ENCODE results near the gene CROCC2.

DNA sequence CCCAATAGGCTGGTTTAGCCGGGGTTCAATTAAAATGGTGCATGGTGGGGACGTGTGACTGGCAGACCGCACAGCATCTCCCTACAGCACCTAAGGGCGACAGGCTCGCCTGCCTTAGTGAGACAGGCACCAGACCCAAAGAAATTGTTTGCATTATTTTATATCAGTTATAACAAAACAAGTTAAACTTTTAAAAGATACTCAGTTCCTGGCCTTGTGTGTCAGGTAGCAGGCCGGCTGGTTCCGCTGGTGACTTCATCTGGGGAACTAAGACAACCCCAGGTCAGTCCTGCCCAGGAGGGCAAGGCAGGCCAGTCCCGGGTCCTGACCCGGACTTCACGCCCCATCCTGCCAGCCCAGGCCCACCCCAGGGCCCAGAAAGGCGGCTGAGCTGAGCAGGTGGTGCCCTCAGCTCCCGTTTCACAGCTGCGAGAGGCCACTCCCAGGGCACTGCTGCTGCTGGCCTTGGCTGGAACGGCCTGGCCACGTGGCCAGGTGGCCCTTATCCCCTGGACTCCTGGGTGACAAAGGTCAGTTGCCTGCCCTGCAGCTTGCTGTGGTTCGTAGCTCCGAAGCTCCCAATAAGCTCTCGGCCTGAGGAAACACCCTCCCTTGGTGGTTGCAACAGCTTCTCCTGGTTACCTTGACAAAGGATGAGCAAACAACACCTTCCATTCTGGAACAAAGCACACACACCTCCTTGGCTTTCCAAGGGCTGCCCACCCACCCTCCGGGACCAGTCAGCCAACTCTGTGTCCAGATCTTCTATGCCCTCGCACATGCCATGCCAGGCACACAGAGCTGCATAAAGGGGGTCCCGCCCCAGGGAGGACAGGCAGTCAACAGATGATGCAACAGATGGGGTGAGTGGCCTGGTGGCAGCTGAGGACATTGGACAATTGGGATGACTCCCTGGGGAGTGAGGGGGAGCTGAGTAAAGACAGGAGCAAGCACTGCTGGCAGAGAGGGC lies 48.8 kb upstream of the CROCC2 start:
- TF ChIP-seq CTCF (IDR thresholded peaks at IDR 0.05) (no peak), POLR2A (IDR thresholded peaks at IDR 0.05) (no peak)
